Measurements from ENCODE around the gene TPD52L1.
"Not testable (repeated sequence)": the region's sequence is repeated elsewhere in the genome, so short reads cannot be mapped to it uniquely, and the experiment has no call there.

Gene TPD52L1

GRCh38 chr6:125277838-125278237, 124.3 kb downstream of the TPD52L1 start:
- DNase-seq, result no peak

GRCh38 chr6:125279961-125280360, 126.4 kb downstream of the TPD52L1 start:
- no peak for DNase-seq

GRCh38 chr6:125280370-125281035, 126.9 kb downstream of the TPD52L1 start:
- not testable (repeated sequence) for DNase-seq

- not testable (repeated sequence) for DNase-seq
Measured at GRCh38 chr6:125282470-125282869, 128.9 kb downstream of the TPD52L1 start.

- DNase-seq, result no peak
Measured at GRCh38 chr6:125285353-125285752, 131.8 kb downstream of the TPD52L1 start.

- no peak for DNase-seq
Measured at GRCh38 chr6:125285936-125286335, 132.4 kb downstream of the TPD52L1 start.

- DNase-seq, result no peak
Measured at GRCh38 chr6:125287718-125288117, 134.1 kb downstream of the TPD52L1 start.

- no peak for DNase-seq
Measured at GRCh38 chr6:125293587-125293986, 140.0 kb downstream of the TPD52L1 start.

GRCh38 chr6:125294036-125294435, 140.5 kb downstream of the TPD52L1 start:
- no peak for DNase-seq

GRCh38 chr6:125294925-125295324, 141.4 kb downstream of the TPD52L1 start:
- DNase-seq, result no peak

- no peak for DNase-seq
Measured at GRCh38 chr6:125296471-125296870, 142.9 kb downstream of the TPD52L1 start.

- no peak for DNase-seq
Measured at GRCh38 chr6:125299257-125299656, 145.7 kb downstream of the TPD52L1 start.

- no peak for DNase-seq
Measured at GRCh38 chr6:125300992-125301434, 147.4 kb downstream of the TPD52L1 start.

GRCh38 chr6:125301435-125302391, 148.1 kb downstream of the TPD52L1 start, which contains the start of gene HDDC2:
TSS of gene HDDC2 (minus strand) at chr6:125301967. CDS start at chr6:125301932, 35 bp downstream.
- peak; percentile 72 for DNase-seq

- no peak for DNase-seq
Measured at GRCh38 chr6:125302840-125303511, 149.4 kb downstream of the TPD52L1 start.

- no peak for DNase-seq
Measured at GRCh38 chr6:125303512-125303854, 149.9 kb downstream of the TPD52L1 start.

GRCh38 chr6:125304970-125305660, 151.5 kb downstream of the TPD52L1 start:
- no peak for DNase-seq

- no peak for DNase-seq
Measured at GRCh38 chr6:125306756-125307149, 153.2 kb downstream of the TPD52L1 start.

GRCh38 chr6:125307150-125307838, 153.7 kb downstream of the TPD52L1 start:
- DNase-seq, result no peak

- no peak for DNase-seq
Measured at GRCh38 chr6:125307964-125308615, 154.5 kb downstream of the TPD52L1 start.

GRCh38 chr6:125310994-125311649, 157.5 kb downstream of the TPD52L1 start:
- no peak for DNase-seq

All from stimulated activated CD4-positive, alpha-beta T cell treated with anti-CD3 and anti-CD28 coated beads, Interleukin-15, amount 100 ng/mL, for 24 hours (primary cell).